GM10847 (cell line): ENCODE results near the gene RANBP17.

Source experiments
- POLR2A ChIP-seq: IDR thresholded peaks from 2 replicates; pipeline ENCODE4 v1.6.1; 2011; ENCODE audit not compliant: insufficient read length; ENCODE audit errors: extremely low read depth

Gene RANBP17

DNA sequence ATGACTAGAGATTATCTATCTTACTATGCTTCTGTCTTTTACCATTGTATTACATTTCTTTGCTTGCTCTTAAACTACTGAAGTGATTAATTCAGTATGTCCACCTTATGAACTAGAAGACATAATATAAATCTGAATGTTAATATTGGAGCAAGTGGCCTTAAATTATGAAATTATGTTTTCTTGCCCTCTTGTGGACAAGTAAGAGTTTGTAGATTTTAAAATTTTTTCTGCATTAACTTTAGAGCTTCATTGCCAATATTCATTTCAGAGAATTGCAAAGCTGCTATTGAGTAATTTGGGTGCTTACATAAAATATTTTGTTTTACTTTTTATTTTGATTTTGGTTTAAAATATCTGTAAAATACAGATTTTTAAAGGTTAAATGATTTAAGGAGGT is 55.3 kb downstream of the RANBP17 start:
- TF ChIP-seq POLR2A = no peak

DNA sequence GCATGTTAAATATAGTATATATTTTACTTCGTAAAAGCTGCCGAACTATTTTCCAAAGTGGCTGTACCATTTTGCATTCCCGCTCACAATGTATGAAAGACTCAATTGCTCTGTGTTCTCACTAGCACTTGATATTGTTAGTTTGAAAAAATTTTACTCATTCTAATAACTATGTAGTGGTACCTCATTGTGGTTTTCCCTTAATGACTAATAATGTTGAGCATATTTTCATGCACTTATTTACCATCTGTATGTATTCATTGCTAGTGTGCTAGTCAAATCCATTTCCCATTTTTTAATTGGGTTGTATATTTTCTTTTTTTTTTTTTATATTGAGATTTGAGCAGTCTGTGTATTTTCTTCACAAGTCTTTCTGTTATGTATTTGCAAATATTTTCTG is 58.4 kb downstream of the RANBP17 start:
- TF ChIP-seq POLR2A = no peak

DNA sequence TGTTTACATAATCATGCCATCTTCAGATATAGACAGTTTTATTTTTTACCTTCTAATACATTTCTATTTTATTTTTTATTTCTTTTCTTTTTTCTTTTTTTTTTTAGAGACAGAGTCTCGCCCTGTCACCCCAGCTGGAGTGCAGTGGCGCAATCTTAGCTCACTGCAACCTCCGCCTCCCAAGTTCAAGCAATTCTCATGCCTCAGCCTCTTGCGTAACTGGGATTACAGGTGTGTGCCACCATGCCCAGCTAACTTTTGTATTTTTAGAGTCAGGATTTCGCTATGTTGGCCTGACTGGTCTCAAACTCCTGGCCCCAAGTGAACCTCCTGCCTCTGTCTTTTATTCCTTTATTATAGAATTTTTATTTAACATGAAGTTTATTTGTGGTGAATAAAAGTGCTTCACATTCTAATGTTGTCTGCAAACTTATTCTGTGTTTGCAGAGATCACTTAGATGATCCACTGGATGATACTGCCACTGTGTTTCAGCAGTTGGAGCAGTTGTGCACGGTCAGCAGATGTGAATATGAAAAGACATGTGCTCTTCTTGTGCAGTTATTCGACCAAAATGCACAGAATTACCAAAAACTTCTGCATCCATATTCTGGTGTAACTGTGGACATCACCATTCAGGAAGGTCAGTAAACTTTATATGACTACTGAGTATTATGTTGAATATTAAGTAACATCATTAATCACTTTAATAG is 62.2 kb downstream of the RANBP17 start:
- TF ChIP-seq POLR2A = no peak

DNA sequence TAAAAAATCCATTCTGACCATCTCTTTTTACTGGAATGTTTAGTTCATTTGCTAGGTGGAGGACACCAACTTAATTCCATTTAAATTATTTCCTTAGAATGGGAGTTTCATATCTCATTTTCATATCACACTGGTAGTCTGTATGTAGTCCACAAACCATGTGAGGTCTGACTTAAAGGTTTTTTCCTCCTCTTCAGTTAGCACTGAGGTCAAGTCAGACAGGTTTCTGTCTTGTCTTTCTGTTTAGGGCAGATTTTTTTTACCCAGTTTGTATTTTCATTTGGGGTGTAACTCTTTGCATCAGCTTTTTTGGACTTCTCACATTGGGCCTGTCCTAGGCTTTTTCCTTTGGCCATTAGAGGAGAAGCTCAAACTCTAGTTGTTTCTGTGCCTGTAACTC is 75.3 kb downstream of the RANBP17 start:
- TF ChIP-seq POLR2A = no peak

DNA sequence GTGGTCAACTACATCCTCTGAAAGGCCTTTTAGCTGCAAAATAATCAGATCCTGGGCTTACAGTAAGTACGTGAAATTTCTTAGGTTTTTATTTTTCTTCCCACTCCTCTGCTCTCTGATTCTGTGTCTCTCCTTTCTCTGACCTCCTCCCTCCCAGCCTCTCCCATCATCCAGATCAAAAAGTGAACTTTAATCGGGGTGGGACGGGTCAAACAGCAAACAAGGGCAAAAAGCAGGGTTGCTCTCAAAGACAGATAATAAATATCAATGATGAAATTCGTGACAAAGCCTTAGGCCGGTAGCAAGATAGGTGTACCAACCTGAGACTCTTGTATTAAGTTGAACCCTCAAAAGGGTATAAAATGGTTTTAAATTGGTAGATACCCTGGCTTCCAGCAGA is 76.1 kb downstream of the RANBP17 start:
- no peak for TF ChIP-seq POLR2A

DNA sequence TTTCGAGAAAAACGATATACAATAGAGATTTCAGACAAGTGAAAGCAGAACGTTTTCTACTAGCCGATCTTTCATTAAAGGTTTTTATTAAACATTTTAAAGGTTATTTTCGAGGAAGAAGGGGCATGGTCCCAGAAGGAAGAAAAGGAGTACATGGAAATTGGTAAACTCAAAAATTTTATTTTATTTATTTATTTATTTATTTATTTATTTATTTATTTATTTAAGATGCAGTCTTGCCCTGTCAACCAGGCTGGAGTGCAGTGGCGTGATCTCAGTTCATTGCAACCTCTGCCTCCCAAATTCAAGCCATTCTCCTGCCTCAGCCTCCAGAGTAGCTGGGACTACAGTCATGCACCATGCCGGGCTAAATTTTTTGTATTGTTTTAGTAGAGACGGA is 77.4 kb downstream of the RANBP17 start:
- no peak for TF ChIP-seq POLR2A

DNA sequence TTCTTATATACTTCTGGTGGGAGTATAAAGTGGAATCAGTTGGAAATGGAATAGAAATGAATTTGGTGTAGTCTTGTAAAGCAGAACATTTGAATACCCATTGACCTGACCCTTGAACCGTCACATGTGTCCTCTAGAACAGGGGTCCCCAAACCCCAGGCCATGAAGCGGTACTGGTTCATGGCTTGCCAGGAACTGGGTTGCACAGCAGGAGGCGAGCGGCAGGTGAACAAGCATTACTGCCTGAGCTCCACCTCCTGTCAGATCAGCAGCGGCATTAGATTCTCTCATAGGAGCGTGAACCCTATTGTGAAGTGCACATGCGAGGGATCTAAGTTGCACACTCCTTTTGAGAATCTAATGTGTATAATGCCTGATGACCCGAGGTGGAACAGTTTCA is 80.0 kb downstream of the RANBP17 start:
- no peak for TF ChIP-seq POLR2A

DNA sequence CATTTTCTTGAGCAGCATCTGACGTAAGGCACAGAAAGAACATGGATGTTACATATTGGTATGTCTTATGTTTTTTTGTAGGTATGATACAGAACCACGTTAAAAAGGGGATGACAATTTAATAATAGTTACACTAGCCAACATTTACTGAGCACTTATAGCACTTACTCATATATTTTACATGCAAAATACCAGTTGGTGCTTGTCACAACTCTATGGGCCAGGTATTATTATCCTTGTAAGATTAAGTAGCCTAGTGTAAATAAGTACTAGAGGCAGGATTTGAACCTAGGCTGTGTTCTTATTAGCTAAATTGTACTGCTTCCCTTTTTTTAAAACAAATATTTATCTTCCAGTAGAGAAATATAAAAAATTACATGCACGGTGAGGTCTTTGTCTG is 83.5 kb downstream of the RANBP17 start:
- TF ChIP-seq POLR2A = no peak

DNA sequence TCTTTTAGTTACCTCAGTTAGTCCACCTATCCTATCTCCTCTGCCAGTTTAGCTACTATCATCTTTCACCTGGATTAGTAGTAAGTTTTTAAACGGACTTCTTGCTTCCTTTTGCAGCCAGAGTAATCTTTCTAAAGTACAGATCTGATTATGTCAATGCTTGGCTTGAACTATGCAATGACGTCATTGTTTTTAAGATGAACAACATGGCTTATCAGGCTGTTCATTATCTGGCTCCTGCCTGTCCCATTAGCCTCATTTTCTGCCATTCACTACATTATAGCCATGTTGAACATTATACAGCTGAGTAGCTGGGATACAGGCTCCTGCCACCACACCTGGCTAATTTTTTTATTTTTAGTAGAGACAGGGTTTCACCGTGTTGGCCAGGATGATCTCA is 98.7 kb downstream of the RANBP17 start:
- no peak for TF ChIP-seq POLR2A

DNA sequence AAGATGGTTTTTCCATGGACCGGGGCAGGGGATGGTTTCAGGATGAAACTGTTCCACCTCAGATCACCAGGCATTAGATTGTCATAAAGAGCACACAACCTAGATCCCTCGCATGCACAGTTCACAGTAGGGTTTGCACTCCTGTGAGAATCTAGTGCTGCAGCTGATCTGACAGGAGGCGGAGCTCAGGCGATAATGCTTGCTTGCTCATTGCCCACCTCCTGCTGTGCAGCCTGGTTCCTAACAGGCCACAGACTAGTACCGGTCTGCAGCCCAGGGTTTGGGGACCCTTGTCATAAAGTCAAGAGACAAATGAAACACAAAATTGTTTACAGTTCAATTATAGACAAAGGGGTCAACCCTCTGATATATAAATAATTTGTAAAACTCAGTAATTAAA is 101.7 kb downstream of the RANBP17 start:
- no peak for TF ChIP-seq POLR2A

DNA sequence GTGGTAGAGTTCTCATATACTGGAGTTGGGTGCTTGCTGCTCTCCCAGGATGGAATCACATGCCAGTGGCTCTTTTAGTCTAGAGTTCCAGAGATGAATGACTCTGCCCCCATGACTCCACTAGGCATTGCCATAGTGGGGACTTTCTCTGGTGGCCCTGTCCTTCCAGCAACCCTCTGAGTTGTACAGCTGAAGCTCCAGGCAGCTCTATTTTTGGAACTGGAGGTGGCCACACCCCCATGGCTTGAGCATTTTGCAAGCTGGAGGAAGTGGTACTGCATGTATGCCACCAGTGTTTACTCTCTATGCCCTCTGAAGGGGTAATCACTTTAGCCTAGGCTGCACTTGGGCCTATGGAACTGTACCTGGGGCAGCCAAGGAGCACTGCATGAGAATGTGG is 112.6 kb downstream of the RANBP17 start:
- TF ChIP-seq POLR2A = no peak

DNA sequence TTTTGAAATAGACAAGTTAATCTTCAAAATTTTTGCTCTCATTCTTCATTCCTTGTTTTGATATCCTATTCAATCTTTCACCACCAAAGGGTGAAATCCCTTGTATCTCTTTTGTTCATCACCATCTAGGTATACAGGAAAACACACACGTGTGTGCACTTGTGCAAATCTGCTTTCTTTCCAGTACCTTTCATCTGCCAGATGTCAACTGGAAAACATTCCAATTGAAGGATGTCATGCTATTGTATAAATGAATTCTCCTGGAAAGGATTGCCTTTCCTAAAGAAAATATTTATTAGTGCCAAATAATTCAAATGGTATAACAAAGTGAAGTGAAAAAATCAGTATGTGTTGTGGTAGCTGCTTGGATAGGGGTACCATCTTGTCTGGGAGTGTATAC is 123.7 kb downstream of the RANBP17 start:
- no peak for TF ChIP-seq POLR2A

DNA sequence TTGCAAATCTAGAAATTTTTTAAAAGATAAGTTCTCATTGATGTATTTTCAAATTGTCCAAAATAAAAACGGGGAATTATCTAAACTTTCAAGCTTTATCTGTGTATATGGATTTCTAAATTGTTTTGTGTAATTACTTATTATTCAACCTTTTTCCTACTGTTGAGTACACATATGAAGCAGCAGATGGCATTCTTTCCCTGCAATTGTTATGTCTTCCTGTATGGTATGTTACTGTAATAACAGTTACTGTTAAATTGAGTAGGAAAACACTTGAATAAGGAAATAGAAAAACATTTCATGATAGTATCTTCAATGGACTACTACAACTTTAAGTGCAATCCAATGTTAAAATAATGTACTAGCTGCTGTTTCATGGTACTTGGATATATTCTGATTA is 124.8 kb downstream of the RANBP17 start:
- TF ChIP-seq POLR2A = no peak

DNA sequence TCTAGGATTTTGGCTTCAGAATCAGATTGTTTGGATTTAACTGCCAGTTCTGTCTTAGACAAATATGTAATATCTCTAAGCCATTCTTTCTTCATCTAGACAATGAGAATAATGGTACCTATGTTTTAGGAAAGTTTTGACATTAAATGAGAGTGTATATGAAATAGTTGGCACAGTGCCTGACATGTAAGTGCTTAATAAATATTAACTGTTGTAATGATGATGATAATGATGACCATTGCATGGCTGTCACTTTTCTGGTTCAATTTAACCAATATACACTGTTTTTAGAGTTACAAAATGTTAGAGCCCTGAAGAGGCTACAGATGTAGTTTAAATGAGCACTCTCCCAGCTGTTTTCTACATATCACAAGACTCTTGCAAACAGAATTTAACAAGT is 131.7 kb downstream of the RANBP17 start:
- TF ChIP-seq POLR2A = no peak

DNA sequence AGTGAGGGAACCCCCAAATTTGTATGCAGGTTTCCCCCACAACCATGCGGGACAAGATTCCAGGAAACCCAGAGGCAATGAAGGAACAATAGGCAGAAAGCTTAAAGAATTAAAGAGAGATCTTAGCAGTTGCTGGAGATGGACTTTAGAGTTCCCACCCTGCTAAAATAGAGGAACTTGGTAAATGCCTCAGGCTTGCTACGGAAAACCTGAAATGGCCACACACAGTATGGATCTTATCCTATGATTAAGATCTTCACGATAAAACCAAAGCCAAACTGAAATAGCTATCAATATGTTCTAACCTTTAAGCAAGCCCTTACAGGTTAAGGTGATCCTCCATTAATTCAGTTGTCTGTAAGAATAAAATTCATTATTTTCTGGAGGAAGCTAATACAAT is 148.3 kb downstream of the RANBP17 start:
- TF ChIP-seq POLR2A = no peak

DNA sequence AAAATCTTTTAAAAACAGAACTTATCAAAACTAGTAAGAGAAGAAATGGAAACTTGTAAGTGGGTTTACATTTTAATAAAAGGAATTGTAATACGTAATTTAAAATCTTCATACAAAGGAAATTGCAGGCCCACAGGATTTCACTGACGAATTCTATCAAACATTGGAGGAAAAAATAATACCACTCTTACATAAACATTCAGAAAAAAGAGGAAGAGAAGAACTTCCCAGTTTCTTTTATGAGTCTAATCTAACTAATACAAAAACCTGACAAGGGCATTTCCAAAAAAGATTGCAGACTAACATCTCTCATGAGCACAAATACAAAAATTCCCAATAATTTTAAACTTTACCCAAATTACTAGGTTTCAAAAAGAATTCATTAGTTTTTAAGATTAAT is 149.0 kb downstream of the RANBP17 start:
- TF ChIP-seq POLR2A = no peak

DNA sequence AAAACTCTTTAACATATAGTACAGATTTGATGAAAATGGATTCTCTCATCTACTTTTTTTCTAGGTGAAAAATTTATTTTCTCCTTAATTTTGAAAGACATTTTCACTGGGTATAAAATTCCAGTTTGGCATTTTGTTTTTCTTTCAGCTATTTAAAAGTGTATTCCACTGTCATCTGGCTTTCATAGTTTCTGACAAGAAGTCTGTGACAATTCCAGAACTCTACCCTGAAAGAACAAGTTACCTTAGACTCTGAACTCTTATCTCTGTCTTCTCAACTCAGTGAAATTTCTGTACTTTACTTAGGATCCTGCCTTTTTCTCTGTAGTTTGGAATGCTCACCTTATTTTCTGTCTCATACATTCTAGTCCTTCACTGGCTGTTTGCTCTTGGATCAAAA is 161.7 kb downstream of the RANBP17 start:
- no peak for TF ChIP-seq POLR2A
